Mucosa of rectum (tissue), 2 donors: Measurements from ENCODE around the gene ADAMTS17.

Source experiments
- H3K27ac ChIP-seq, 2 donors: one replicate each; pipeline ENCODE4 v1.7.0; 2013; ENCODE audit warnings: inconsistent platforms in 2 of 2, low read depth in 2 of 2, low read length in 2 of 2
- H3K27me3 ChIP-seq, 2 donors: one replicate each; pipeline ENCODE4 v1.7.0; 2013; ENCODE audit warnings: low read length in 2 of 2; ENCODE audit not compliant: control insufficient read depth in 2 of 2, insufficient read depth in 2 of 2
- H3K36me3 ChIP-seq, 2 donors: one replicate each; pipeline ENCODE4 v1.7.0; 2013; ENCODE audit warnings: low read length in 2 of 2; ENCODE audit not compliant: control insufficient read depth in 2 of 2, insufficient read depth in 2 of 2
- H3K4me1 ChIP-seq, 2 donors: one replicate each; pipeline ENCODE4 v1.7.0; 2013; ENCODE audit warnings: low read length in 2 of 2, mild to moderate bottlenecking in 1 of 2; ENCODE audit not compliant: control insufficient read depth in 2 of 2, insufficient read depth in 2 of 2
- H3K4me3 ChIP-seq, 2 donors: one replicate each; pipeline ENCODE4 v1.7.0; 2013; ENCODE audit warnings: low read length in 2 of 2
- H3K9ac ChIP-seq, 2 donors: one replicate each; pipeline ENCODE4 v1.7.0; 2013; ENCODE audit warnings: low read length in 2 of 2, low read depth in 1 of 2, mild to moderate bottlenecking in 1 of 2
- H3K9me3 ChIP-seq, 2 donors: one replicate each; pipeline ENCODE4 v1.7.0; 2013; ENCODE audit warnings: low read length in 2 of 2; ENCODE audit not compliant: control insufficient read depth in 2 of 2
- donor health status: healthy.
- donor health status: Normal muscosa, but diverticular disease.

The ADAMTS17 gene

DNA sequence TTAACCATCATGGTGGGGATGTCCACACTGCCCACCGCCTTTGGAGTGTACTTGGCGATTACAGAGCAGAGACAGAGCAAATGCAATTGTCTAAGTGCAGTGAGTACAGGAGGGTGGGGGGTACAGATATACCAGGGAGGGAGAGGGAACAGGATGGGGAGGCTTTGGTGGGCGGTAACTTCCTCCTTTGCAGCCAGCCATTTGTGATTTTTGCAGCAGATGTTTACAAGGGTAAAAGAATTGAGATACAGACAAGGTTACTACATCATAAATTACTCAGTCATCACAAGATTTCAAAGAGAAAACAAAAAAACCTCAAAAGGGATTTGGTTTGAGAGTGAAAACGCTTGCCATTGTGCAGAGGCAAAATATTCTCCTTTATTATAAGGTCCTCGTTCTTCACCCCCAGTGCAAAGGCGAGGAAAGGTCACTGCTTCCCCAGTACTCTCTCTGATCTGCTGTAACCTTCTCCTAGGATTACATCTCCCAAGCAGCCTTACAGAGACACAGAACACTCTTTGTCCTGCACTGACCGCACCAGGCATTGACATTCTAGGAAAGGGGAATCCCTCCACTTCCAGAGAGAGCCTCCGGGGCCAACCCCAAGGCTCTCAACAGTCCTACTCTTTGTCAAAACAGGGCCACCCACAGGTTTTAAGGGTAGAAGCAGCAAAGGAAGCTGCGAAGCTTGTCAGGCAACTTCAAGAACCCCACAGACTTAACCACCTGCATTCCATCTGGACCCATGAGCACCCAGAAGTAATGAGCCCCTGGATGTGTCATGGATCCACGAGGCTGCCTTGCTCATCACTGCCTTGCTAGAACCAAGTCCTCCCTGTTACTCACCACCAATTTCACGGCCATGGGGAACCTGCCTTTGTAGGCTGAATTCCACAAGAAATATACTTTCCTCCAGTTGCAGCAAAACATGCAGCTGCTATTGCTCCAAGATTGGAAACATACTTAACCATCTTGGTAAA, 117.3 kb downstream of the ADAMTS17 start:
- H3K4me3 ChIP-seq = no peak overlapping the region
- no peaks in the 10 kb centered on the region for H3K4me1 ChIP-seq
- H3K9me3 ChIP-seq = no peaks in the 10 kb centered on the region
- no peak overlapping the region for H3K9ac ChIP-seq
- no peaks in the 10 kb centered on the region for H3K36me3 ChIP-seq
- H3K27me3 ChIP-seq = no peaks in the 10 kb centered on the region
- H3K27ac ChIP-seq = no peak overlapping the region

DNA sequence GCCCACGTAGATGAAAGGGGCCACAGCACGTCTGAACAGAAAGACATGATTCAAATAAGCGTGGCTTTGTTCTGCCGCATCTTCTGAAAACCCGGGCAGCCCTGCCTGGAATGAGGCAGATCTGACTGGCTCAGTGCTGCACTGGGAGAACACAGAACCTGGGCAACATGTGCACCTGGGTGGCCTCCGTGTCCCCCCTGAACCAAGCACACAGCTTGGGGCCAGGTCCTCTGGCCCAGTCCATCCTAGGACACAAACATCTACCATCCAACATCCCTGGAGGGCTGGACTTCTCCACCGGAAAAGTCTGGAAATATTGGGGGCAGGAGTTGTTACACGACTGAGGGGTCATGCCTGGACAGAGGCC, 119.4 kb downstream of the ADAMTS17 start:
- no peaks in the 10 kb centered on the region for H3K9me3 ChIP-seq
- H3K27ac ChIP-seq = no peak overlapping the region
- H3K4me3 ChIP-seq = no peak overlapping the region
- no peaks in the 10 kb centered on the region for H3K4me1 ChIP-seq
- H3K27me3 ChIP-seq = no peaks in the 10 kb centered on the region
- H3K36me3 ChIP-seq = no peaks in the 10 kb centered on the region
- H3K9ac ChIP-seq = no peak overlapping the region

DNA sequence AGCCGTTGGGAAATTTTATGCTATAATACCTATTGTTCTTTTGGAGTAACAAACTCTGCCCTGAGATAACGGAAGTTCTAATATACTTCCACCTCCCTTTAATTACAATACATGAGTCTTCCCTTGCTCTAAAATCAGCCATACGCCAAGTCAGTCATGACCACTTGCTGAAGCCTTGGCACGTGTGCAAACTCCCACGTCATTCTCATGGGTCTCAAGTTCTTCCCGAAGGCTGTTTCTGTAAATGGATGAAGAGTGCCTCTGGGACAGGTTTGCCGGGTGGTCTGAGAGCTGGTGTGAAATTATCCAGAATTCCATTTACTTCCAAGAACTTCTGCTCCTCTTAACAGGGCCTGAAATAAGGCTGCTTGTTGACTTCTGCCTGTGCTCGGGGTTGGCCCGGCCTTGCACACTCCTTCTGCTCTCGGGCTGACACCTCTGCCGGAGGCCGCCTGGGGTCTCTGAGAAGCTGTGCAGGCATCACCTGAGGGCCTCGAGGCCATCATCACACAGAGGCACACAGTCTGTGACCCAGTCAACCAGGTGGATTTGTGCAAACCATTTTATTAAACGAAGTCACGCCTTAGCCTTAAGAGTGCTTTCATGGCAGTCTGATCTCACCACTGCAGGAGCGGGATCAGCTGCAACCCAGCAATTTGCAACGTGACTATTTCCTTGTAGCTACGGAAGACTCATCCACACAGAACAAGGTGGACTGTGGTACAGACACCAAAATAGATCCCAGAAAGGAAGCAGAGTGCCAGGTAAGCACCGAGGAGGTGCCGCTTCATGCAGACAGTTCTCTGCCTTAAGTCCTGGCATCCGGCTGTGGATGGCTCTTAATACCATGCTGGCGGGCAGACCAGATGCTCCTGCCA, 120.1 kb downstream of the ADAMTS17 start:
- Histone ChIP-seq H3K27me3 (no peaks in the 10 kb centered on the region), H3K4me3 (no peak overlapping the region)

DNA sequence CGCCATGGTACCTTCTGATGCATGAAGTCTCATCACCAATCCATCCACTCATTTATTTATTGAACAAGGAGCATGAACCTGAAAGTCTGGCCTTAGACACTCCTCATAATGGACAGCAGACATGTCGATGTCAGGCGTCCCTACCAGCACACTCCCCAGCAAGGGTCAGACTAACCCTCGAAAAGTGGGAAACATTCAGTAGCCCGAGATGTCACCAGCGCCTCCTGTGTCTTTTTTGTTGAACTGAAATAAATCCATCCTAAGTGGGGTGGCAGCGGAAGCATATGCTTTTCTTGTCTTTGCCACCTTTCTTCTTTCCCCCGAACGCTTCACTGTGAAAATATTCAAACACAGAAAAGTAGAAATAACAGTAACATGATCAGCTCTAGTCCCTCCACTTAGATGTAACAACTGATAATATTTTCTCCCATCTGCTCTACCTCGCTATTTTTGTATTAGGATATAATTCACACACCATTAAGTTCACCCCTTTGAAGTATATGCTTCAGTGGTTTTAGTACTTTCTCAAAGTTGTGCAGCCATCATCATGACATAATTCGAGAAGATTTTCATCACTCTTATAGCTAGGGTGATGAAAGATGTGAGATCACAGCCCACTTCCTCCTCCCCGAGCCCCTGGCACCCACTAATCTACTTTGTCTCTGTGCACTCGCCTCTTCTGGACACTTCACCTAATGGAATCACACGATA, 121.6 kb downstream of the ADAMTS17 start:
- H3K36me3 ChIP-seq = no peaks in the 10 kb centered on the region
- H3K27me3 ChIP-seq = no peaks in the 10 kb centered on the region
- H3K4me1 ChIP-seq = no peaks in the 10 kb centered on the region
- H3K4me3 ChIP-seq = no peak overlapping the region
- no peak overlapping the region for H3K27ac ChIP-seq
- no peak overlapping the region for H3K9ac ChIP-seq
- H3K9me3 ChIP-seq = no peaks in the 10 kb centered on the region

More for the DNA sequence above, 120.1 kb downstream of the ADAMTS17 start:
- Histone ChIP-seq H3K27ac (no peak overlapping the region), H3K9me3 (no peaks in the 10 kb centered on the region), H3K9ac (no peak overlapping the region), H3K4me1 (no peaks in the 10 kb centered on the region), H3K36me3 (no peaks in the 10 kb centered on the region)

DNA sequence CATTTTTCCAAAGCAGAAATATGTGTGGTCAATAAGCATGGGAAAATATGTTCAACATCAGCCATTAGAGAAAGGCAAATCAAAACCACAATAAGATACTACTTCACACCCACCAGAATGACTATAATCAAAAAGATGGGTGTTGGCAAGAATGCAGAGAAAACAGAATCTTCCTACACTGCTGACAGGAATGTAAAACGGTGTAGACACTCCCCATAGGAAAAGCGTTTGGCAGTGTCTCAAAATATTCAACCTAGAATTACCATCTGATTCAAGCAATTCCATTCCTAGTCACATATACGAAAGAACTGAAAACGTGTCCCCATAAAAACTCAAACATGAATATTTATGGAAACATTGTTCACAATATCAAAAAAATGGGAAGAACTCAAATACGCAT, 123.3 kb downstream of the ADAMTS17 start:
- Histone ChIP-seq H3K9me3 (no peaks in the 10 kb centered on the region), H3K36me3 (no peaks in the 10 kb centered on the region), H3K4me1 (no peaks in the 10 kb centered on the region), H3K27ac (no peak overlapping the region), H3K9ac (no peak overlapping the region), H3K4me3 (no peak overlapping the region), H3K27me3 (no peaks in the 10 kb centered on the region)

DNA sequence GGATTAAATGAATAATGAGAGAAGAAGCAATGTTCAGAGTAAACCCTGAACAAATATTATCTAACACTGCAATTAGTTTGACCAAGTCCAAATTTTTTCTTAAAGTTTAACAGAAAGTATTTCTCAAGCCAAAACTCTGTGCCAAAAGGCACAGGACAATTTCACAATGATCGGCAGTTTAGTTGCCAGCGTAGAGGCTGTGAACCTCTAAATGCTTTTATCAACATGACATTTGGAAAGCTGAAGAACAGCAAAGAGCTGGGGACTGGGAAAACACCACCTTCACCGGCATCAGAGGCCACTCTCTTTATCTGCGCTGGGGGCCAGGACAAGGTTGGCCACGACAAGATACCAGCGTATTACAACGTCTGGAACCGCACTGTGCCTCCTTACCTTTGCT, 125.6 kb downstream of the ADAMTS17 start:
- H3K36me3 ChIP-seq = no peaks in the 10 kb centered on the region
- no peak overlapping the region for H3K4me3 ChIP-seq
- no peaks in the 10 kb centered on the region for H3K9me3 ChIP-seq
- H3K9ac ChIP-seq = no peak overlapping the region
- H3K4me1 ChIP-seq = peaks cover 0 to 14% of the 10 kb centered on the region in 2 donors
- no peak overlapping the region for H3K27ac ChIP-seq
- H3K27me3 ChIP-seq = no peaks in the 10 kb centered on the region

DNA sequence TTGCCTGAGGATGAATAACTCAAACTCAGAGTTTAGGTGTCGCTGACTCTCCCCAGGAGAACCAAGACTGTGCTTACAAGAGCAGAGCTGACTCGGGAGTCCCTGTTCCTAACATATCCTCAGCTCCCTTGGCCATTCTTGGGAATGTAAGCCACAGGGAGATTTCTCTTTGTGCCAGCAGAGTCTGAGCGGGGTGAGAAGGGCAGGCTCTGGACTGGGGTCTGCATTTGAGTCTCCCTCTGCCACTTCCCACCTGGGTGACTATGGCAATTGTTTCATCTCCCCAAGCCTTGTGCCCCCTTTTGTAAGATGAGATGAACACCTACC, 126.0 kb downstream of the ADAMTS17 start:
- Histone ChIP-seq H3K36me3 (no peaks in the 10 kb centered on the region), H3K9ac (no peak overlapping the region), H3K9me3 (no peaks in the 10 kb centered on the region), H3K27me3 (no peaks in the 10 kb centered on the region), H3K4me3 (no peak overlapping the region), H3K4me1 (peaks cover 0 to 16% of the 10 kb centered on the region in 2 donors), H3K27ac (no peak overlapping the region)

DNA sequence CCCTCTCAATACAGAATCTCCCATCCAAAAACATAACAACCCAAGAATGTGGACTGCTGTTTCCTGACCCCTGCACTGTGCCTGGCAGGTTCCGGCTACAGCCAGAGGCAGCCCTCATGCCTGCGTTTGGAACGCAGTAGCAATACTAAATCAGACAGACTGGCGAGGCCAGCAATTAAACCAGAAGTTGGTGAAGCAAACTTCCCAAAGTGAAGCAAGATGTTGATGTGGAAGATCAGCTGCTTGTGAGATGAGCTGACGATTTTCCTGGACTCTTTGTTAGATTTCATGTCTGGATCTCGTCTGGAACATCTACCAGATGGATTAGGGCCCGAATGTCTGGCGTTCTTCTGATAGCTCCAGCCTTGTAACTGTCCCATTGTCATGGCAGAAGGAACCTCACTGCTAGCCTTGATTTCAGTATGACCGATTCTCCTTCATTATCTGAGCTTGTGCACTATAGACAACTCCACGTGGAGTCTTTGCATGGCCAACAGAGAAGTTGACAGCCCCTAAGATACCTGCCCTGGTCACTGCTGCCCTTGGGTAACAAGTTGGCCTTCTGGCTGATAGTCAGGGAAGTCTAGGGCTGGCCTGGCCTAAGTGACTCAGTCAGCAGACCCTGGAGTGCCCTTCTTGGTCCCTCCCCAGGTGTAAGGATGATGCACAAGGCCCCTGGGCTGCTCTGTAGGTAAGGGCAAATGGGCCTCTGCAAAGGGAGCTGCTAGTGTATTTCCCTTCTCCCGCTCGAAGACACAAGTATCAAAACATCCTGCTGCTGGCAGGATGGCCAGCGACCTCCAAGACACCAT, 126.5 kb downstream of the ADAMTS17 start:
- no peak overlapping the region for H3K9ac ChIP-seq
- no peak overlapping the region for H3K27ac ChIP-seq
- H3K36me3 ChIP-seq = no peaks in the 10 kb centered on the region
- no peaks in the 10 kb centered on the region for H3K27me3 ChIP-seq
- no peak overlapping the region for H3K4me3 ChIP-seq
- H3K4me1 ChIP-seq = peaks cover 0 to 16% of the 10 kb centered on the region in 2 donors
- H3K9me3 ChIP-seq = no peaks in the 10 kb centered on the region
